Measurements from ENCODE around the gene SRP9. TPM values are rescaled to one million over a fixed set of nuclear protein-coding genes. Genes with fewer than 3 reads are reported as not detected.
A peak's percentile ranks its signal among the peaks of the same experiment; 100 is the strongest.
"Not testable (repeated sequence)": the region's sequence is repeated elsewhere in the genome, so short reads cannot be mapped to it uniquely, and the experiment has no call there.

The SRP9 gene
- polyA plus RNA-seq, 1 donor = 168 TPM

DNA sequence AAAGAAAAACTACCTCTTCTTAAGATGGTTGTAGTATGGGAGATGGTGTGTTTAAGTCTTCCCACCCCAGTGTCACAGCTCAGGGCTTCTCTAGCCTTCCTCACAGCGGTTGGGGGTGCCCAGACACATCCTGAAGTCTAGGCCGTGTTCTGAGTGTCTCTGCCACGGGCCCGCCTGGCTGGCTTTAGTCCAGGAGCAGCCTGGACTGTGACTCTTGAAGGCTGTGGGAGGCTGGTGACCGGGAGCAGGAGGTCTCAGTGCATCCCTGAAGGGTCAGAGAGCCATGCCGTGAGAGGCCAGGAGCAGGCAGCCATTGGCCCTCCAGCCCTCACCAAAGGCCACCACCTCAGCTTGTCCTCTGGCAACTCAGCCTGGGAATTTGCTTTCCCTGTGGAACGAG is 36.8 kb downstream of the SRP9 start:
- DNase-seq (ENCODE audit: low read depth) = no peak

DNA sequence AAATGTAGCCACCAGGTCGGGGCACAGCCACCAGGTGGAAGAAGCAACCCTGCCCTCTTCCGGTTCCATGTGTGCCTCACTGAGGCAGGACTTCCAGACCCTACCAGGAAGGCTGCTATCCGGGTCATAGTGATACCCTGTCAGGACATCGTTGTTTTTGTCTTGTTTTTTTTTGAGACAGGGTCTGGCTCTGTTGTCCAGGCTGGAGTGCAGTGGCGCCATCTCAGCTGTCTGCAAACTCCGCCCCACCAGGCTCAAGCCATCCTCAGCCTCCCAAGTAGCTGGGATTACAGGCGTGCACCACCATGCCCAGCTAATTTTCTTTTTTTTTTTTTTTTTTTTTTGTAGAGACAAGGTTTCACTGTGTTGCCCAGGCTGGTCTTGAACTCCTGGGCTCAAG is 37.5 kb downstream of the SRP9 start:
- not testable (repeated sequence) for DNase-seq (ENCODE audit: low read depth)

GRCh38 chr1:225815526-225816178 is 38.0 kb downstream of the SRP9 start:
- no peak for DNase-seq (ENCODE audit: low read depth)

DNA sequence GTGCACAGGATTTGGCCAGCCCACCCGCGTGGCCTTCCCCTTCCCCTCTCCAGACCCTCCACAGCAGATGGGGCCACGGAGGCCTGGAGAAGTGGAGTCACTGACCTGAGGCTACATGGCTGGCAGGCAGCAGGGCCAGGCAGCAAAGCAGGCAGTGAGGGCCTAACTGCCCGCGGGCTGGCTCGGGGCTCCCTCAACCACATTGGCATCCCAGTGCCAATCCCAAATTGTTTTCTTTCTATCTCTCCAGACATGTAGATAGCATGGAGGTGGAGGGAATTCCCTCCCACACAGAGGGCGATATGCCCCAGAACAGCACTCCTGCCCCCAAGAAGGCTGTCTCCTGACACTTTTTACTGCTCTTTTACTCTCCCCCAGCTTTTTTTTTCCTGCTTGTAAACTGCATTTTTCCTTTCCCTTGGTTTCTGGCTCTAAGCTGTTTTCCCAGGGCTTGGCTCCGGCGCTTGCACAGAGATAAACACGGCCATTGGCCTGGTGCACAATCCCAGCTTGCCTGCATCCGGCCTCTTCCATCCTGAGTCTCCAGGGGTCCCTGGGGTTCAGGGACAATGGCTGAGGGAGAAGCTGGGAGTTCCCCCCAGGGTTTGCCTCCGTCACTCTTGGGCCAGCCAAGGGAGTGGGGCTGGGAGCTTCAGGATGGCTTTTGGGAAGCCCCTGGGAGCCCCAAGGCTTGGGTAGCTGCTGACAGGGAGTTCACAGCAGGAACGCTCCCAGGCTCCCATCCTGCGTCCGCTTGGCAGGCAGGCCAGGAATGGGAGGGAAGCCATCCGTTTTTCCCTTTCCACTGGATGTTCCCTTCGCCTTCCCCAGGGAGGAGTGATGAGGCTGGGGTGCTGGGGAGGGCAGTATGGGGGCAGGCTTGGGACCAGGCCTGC is 39.3 kb downstream of the SRP9 start:
- DNase-seq (ENCODE audit: low read depth) = no peak

DNA sequence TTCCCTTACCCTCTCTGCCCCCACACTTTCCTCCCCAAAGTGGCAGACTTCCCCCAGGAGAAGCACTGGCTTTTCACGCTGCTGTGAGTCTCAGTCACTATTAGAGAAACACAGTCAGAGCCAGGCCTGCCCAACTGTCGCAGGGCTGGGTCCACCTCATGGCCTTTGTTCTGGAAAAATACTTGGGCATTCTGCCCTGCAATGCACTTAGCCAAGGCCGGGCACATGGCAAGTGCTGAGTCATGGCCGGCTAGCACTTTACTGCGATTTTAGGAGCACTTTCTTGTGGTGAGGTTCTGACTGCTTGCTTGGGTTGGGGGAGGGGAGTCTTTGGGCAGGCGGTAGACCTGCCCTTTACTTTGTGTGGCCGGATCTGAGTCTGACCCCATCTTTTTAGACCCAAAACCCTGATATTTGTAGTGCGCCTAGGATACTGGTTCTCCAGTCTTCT is 40.0 kb downstream of the SRP9 start:
- no peak for DNase-seq (ENCODE audit: low read depth)

DNA sequence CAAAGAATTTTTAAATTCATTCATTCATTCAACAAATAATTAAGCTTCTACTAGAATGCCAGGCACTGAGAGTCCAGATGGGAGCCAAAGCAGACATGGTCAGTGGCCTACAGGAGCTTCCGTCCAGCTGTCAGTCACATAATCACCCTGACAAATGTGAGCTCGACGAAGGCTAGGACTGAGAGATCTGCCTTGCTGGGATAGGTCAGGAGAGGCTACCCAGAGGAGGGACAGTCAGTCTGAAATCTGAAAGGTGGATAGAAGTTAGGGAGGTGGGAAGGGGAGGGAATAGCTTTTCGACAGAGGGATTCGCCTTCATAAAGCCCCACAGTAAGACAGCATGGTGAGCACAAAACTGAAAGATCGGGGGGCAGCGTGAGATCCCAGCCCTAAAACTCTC is 40.6 kb downstream of the SRP9 start:
- DNase-seq (ENCODE audit: low read depth) = no peak

GRCh38 chr1:225819346-225820192 is 41.9 kb downstream of the SRP9 start:
- no peak for DNase-seq (ENCODE audit: low read depth)

DNA sequence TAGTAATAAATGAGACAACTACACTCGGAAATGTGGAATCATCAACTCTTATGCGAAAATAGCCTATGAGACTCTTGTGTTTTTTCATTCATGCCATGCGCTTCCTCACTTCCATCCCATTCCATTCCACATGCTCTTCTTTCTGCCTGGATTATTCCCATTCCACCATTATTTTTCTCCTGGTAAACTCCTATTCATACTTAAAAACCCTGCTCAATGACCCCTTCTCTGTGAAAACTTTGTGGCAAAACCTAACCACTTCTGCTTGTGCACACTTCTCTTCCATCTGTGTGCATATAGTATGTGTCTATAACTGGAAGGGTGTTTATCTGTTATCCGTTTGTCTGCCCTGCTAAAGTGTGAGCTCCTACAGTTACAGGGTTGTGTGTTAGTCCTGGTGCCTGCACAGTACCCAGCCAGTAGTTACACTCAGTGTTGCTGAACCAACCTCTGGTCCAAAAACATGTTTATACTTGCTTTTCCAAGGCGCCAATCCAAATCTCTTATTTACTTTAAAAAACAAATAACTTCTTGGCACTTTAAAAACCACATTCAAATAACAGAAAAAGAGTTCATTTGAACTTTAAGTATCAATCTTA is 43.0 kb downstream of the SRP9 start:
- DNase-seq (ENCODE audit: low read depth) = no peak

- no peak for DNase-seq (ENCODE audit: low read depth)
These were observed 45.2 kb downstream of the SRP9 start for GRCh38 chr1:225822655-225823403.

DNA sequence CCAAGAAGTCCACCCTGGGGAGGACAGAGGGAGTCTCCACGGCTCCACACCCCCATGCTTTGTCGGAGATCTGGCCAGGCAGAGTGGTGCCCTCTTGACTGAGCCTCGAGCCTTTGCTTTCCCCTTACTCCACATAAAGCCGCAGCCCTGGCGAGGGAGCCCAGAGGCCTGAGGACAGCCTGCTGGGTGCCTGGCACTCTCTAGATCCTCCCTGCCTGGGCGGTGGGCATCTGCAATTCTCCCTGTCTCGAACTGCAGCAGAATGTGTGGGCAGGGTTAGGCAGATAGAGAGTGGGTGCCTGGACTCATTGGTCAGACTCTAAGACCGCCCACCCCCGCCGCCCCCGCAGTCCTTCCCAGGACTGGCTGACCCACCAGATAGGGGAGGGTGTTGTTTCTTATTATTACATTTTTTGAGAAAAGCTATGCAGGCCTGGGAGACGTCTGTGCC is 46.2 kb downstream of the SRP9 start:
- no peak for DNase-seq (ENCODE audit: low read depth)

GRCh38 chr1:225824533-225824941 is 46.9 kb downstream of the SRP9 start:
- no peak for DNase-seq (ENCODE audit: low read depth)

- DNase-seq (ENCODE audit: low read depth) = no peak
These were observed 47.5 kb downstream of the SRP9 start for GRCh38 chr1:225825078-225825477.

- no peak for DNase-seq (ENCODE audit: low read depth)
These were observed 48.0 kb downstream of the SRP9 start for GRCh38 chr1:225825607-225826007.

- no peak for DNase-seq (ENCODE audit: low read depth)
These were observed 49.5 kb downstream of the SRP9 start for GRCh38 chr1:225827076-225827475.

DNA sequence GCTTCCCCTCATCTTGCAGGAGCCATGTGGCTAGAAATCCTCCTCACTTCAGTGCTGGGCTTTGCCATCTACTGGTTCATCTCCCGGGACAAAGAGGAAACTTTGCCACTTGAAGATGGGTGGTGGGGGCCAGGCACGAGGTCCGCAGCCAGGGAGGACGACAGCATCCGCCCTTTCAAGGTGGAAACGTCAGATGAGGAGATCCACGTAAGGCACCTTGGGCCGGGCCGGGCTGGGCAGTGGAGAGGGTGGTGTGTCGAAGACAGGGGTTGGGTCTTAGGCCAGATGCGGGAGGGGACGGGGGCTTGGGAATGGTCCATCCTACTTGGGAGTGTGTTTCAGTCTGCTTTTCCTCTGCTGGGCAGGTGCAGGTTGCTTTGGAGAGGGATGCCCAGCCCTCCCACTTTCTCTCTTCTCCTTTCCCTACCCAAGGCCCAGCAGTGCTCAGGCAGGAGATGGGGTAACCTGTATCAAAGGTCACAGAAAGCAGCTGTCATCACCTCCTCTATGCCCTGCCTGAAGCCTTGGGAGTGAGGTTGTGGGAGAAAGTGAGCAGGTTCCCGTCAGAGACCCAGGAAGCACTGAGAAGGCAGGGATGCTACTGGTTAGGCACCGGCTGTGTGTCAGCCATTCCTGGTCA is 51.2 kb downstream of the SRP9 start:
- DNase-seq (ENCODE audit: low read depth) = no peak

DNA sequence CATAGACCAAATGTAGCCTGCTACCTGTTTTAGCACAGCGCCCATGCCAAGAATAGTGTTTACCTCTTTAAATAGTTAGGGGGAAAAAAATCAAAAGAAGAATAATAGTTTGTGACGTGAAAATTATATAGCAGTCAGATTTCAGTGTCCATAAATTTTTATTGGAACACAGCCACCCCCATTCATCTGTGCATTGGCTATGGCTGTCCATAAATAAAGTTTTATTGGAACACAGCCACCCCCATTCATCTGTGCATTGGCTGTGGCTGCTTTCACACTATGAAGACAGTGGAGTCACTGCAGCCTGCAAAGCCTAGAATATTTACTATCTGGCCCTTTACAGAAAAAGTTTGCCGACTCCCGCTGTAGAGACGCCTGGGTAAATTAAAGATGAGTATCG is 53.2 kb downstream of the SRP9 start:
- no peak for DNase-seq (ENCODE audit: low read depth)

DNA sequence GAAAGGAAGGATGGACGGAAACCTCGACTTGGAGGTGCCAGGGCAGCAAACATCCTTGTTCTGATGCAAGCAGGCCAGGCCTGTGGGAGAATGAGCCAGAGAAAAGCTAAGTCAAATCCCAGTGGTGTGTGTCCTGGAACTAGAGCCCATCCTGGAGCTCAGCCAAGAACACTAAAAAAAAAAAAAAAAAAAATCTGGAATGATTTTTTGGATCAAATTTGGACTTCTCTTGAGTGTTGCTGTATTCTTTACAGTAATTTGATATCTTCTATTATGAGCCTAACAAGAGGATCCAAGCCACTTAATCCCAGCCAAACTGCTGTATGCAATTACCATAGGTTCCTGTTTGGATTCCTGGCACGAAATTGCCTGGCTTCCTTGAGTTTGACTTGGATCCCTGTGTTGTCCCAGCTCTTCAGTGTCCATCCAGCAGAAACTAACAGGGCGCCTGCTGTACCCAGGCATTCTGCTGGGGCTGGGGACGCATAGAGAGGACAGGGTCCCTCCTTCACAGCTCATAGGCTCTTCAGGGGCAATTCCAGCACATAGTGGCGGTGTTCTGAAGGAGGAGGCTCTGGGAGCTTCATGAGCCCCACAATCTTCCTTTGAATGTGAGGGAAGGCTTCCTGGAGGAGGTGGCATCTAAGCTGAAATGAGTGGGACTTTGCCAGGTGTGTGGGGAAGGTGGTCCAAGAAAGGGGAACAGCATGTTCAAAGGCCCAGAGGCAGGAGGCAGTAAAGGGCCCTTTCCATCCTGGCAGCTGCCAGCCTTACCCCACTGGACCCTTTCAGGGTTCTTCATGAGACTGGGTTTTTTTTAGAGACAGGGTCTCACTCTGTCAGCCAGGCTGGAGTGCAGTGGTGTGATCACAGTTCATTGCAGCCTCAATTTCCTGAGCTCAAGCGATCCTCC is 57.0 kb downstream of the SRP9 start:
- DNase-seq (ENCODE audit: low read depth) = peak; percentile 97

GRCh38 chr1:225835856-225836255 is 58.2 kb downstream of the SRP9 start:
- DNase-seq (ENCODE audit: low read depth) = peak; percentile 46

DNA sequence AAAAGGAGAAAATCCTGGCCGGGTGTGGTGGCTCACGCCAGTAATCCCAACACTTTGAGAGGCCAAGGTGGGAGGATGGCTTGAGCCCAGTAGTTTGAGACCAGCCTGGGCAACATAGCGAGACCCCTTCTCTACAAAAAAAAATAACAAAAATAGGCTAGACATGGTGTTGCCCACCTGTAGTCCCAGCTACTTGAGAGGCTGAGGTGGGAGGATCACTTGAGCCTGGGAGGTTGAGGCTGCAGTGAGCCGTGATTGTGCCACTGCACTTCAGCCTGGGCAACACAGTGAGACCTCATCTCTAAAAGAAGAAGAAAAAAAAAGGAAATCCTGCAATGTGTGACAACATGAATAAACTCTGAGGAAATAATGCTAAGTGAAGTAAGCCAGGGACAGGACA is 58.7 kb downstream of the SRP9 start:
- DNase-seq (ENCODE audit: low read depth) = not testable (repeated sequence)
